ENCODE data around the gene PDGFD. TPM values are rescaled to one million over a fixed set of nuclear protein-coding genes. Genes with fewer than 3 reads are reported as not detected.
A peak's percentile ranks its signal among the peaks of the same experiment; 100 is the strongest.

The PDGFD gene
- total and polyA plus RNA-seq, 2 donors (not counting 3 experiments of a cell fraction or from before 2014, with no cell fraction given): 6.3 to 13.1 TPM

DNA sequence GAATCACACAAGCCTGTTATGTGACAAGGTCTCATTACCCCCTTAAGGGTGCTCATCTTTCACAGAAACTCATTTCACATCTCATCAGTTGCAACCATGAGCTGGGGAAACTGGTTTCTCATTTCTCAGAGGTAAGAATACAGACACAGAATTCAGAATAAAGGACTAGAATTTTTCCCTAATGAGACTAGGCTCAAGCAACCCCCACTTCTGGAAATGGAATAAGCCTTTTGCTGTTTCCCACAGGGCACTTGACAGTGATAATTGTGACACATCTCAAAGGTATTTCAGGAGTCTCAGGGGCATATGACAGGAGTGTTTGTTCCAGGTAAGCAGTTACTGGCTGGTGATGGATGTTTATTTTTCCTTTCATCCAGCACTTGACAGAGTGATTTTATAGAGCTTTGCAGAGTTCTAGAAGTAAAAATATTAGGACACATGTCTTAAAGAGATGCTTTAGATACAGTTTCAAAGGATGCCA is 240.5 kb downstream of the PDGFD start:
- Histone ChIP-seq H3K4me2 (ENCODE audit: insufficient read depth, low read length) (no peak overlapping the region), H4K20me1 (replicated peaks; ENCODE audit: control insufficient read depth, extremely low read depth, insufficient read depth, low read length) (no peaks in the 10 kb centered on the region), H3K27ac (ENCODE audit: insufficient read depth, low read depth, low read length) (no peak overlapping the region), H3K36me3 (ENCODE audit: control insufficient read depth in 2 of 2, extremely low read depth in 1 of 2, insufficient read depth in 2 of 2, low read length in 2 of 2) (no peaks in the 10 kb centered on the region), H3K9me1 (replicated peaks; ENCODE audit: control insufficient read depth, extremely low read depth, insufficient read depth, low read length) (no peaks in the 10 kb centered on the region), H3K27me3 (ENCODE audit: control insufficient read depth in 2 of 2, insufficient read depth in 2 of 2, low read length in 2 of 2) (no peaks in the 10 kb centered on the region), H3K9me3 (replicated peaks; ENCODE audit: control insufficient read depth, insufficient read depth, low read length) (no peaks in the 10 kb centered on the region), H3K4me3 (replicated peaks in 1 of 3; ENCODE audit: insufficient read depth in 1 of 3, low read depth in 1 of 3, low read length in 3 of 3) (no peak overlapping the region), H3K9ac (replicated peaks; ENCODE audit: extremely low read depth, insufficient read depth, low read length) (no peak overlapping the region), H3K4me1 (ENCODE audit: control insufficient read depth, extremely low read depth, insufficient read depth, low read length) (no peaks in the 10 kb centered on the region), H2AFZ (ENCODE audit: low read depth, low read length) (peak overlapping the region; percentile 21), H3K79me2 (ENCODE audit: control insufficient read depth, insufficient read depth, low read length) (no peaks in the 10 kb centered on the region)
- CTCF ChIA-PET: interaction anchor here (1.4 kb wide), 1 partner anchor 241 kb away, joined by 9 read pairs; no protein-coding TSS in a partner anchor
- FAIRE-seq (no peak), DNase-seq (ENCODE audit: low read depth, low spot score) (no peak)
- dilution Hi-C loops (cut with MboI; ENCODE audit: extremely low pct_ligation_motif_present, low sequenced_read_pairs) (no loop called here), intact Hi-C loops (cut with micrococcal nuclease) (loop anchor here (10.0 kb wide), 1 partner anchor 1941 kb away; no protein-coding TSS in a partner anchor)
- POLR2A ChIA-PET: no interaction called here
- BruUV-seq (replicated peaks): no TSS peak
- TF ChIP-seq, protein P1, sequence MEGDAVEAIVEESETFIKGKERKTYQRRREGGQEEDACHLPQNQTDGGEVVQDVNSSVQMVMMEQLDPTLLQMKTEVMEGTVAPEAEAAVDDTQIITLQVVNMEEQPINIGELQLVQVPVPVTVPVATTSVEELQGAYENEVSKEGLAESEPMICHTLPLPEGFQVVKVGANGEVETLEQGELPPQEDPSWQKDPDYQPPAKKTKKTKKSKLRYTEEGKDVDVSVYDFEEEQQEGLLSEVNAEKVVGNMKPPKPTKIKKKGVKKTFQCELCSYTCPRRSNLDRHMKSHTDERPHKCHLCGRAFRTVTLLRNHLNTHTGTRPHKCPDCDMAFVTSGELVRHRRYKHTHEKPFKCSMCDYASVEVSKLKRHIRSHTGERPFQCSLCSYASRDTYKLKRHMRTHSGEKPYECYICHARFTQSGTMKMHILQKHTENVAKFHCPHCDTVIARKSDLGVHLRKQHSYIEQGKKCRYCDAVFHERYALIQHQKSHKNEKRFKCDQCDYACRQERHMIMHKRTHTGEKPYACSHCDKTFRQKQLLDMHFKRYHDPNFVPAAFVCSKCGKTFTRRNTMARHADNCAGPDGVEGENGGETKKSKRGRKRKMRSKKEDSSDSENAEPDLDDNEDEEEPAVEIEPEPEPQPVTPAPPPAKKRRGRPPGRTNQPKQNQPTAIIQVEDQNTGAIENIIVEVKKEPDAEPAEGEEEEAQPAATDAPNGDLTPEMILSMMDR (IDR thresholded peaks at IDR 0.05; ENCODE audit: extremely low read depth in 1 of 2, insufficient read depth in 1 of 2, low read depth in 1 of 2, low read length in 2 of 2): no peak
- no peak for TF ChIP-seq EZH2 (IDR thresholded peaks at IDR 0.05; ENCODE audit: borderline replicate concordance, low read depth, low read length, severe bottlenecking)
- TF ChIP-seq, protein P2, sequence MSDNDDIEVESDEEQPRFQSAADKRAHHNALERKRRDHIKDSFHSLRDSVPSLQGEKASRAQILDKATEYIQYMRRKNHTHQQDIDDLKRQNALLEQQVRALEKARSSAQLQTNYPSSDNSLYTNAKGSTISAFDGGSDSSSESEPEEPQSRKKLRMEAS (IDR thresholded peaks at IDR 0.05; ENCODE audit: insufficient read depth, insufficient read length): no peak
- no peak for TF ChIP-seq GATA2 (IDR thresholded peaks at IDR 0.05; ENCODE audit: insufficient read depth, insufficient read length, low read depth, low read length)

DNA sequence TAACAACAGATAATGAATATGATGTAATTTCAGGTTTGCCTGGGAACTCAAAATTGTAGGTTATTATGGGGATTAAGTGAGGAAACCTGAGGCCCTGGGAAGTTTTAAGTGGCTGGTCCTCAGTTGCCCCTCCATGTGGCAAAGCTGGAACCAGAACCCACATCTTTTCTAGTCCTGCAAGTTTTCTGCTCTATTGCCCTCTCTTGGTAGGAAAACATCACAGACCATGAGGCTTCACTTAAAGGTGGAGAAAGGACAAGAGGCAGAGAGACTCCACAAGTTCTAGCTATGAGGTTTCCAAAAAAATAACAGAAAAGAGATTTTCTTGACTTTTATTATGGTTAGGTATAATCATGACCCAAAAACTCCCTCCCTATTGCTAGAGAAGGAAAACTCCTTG is 243.0 kb downstream of the PDGFD start:
- TF ChIP-seq, protein P2 (IDR thresholded peaks at IDR 0.05; ENCODE audit: insufficient read depth, insufficient read length): no peak
- TF ChIP-seq, protein P1 (IDR thresholded peaks at IDR 0.05; ENCODE audit: extremely low read depth in 1 of 2, insufficient read depth in 1 of 2, low read depth in 1 of 2, low read length in 2 of 2): no peak
- TF ChIP-seq EZH2 (IDR thresholded peaks at IDR 0.05; ENCODE audit: borderline replicate concordance, low read depth, low read length, severe bottlenecking) (no peak), JUN (IDR thresholded peaks at IDR 0.05; ENCODE audit: borderline replicate concordance, insufficient read depth, insufficient read length, low read depth) (no peak), FOS (IDR thresholded peaks at IDR 0.05; ENCODE audit: borderline replicate concordance, insufficient read depth, low read length) (no peak), GATA2 (IDR thresholded peaks at IDR 0.05; ENCODE audit: insufficient read depth, insufficient read length, low read depth, low read length) (no peak), MYC (IDR thresholded peaks at IDR 0.05; ENCODE audit: low read depth, low read length) (no peak), POLR2A (IDR thresholded peaks at IDR 0.05; ENCODE audit: low read depth, low read length) (no peak), POLR2AphosphoS5 (IDR thresholded peaks at IDR 0.05; ENCODE audit: insufficient read depth, low read depth, low read length) (no peak)
- Histone ChIP-seq H3K9ac (replicated peaks; ENCODE audit: extremely low read depth, insufficient read depth, low read length) (no peak overlapping the region), H3K79me2 (ENCODE audit: control insufficient read depth, insufficient read depth, low read length) (no peaks in the 10 kb centered on the region), H2AFZ (ENCODE audit: low read depth, low read length) (no peak overlapping the region), H3K9me3 (replicated peaks; ENCODE audit: control insufficient read depth, insufficient read depth, low read length) (no peaks in the 10 kb centered on the region), H3K4me2 (ENCODE audit: insufficient read depth, low read length) (no peak overlapping the region), H3K4me3 (replicated peaks in 1 of 3; ENCODE audit: insufficient read depth in 1 of 3, low read depth in 1 of 3, low read length in 3 of 3) (no peak overlapping the region), H3K9me1 (replicated peaks; ENCODE audit: control insufficient read depth, extremely low read depth, insufficient read depth, low read length) (no peaks in the 10 kb centered on the region), H3K27me3 (ENCODE audit: control insufficient read depth in 2 of 2, insufficient read depth in 2 of 2, low read length in 2 of 2) (no peaks in the 10 kb centered on the region), H3K36me3 (ENCODE audit: control insufficient read depth in 2 of 2, extremely low read depth in 1 of 2, insufficient read depth in 2 of 2, low read length in 2 of 2) (no peaks in the 10 kb centered on the region), H4K20me1 (replicated peaks; ENCODE audit: control insufficient read depth, extremely low read depth, insufficient read depth, low read length) (no peaks in the 10 kb centered on the region), H3K27ac (ENCODE audit: insufficient read depth, low read depth, low read length) (no peak overlapping the region), H3K4me1 (ENCODE audit: control insufficient read depth, extremely low read depth, insufficient read depth, low read length) (no peaks in the 10 kb centered on the region)
- intact Hi-C loops (cut with micrococcal nuclease) (loop anchor here (10.0 kb wide), 1 partner anchor 1944 kb away; no protein-coding TSS in a partner anchor), dilution Hi-C loops (cut with MboI; ENCODE audit: extremely low pct_ligation_motif_present, low sequenced_read_pairs) (no loop called here)
- ChIA-PET CTCF (interaction anchor here (0.7 to 1.0 kb wide), 2 partner anchors 39 to 238 kb away, joined by 3 to 5 read pairs; no protein-coding TSS in a partner anchor), POLR2A (no interaction called here)
- FAIRE-seq: no peak
- BruUV-seq (replicated peaks): no TSS peak
- DNase-seq (ENCODE audit: low read depth, low spot score): no peak

All from endothelial cell of umbilical vein (primary cell).